K562 (cell line): Measurements from ENCODE around the gene SLC10A3. TPM values are rescaled to one million over a fixed set of nuclear protein-coding genes. Genes with fewer than 3 reads are reported as not detected.

Source experiments
- ATAC-seq: fragments of 200-7000 bp; cut with Tn5 transposase; 3 replicates; pipeline ENCODE4 v1.9.1; 2020; ENCODE audit warnings: moderate library complexity
- BruUV-seq: library from RNA; stranded (reverse); fragments of 400-500 nt; replicated peaks from 2 replicates; lab custom pipeline; 2021; lab: Mats Ljungman, UMichigan
- CTCF ChIA-PET: fragments of 300-600 bp; formaldehyde crosslinking; extraction: SDS; loops from one replicate; lab custom pipeline; 2021; ENCODE audit warnings: low intra/inter-chr PET ratio; lab: Yijun Ruan, JAX
- POLR2A ChIA-PET: fragments of 300-600, 350-650 bp; sonication (Branson Sonifier 250); formaldehyde crosslinking; extraction: SDS; loops from one replicate; lab custom pipeline; 2021; ENCODE audit warnings: antibody characterized with exemption, inconsistent platforms; lab: Yijun Ruan, JAX
- DNase-seq, 4 experiments: peaks; one replicate each; pipeline versions ENCODE4 v3.0.0 to v3.0.0-alpha.2; 2011 to 2018; ENCODE audit warnings: low spot score in 3 of 4, mixed read lengths in 3 of 4; ENCODE audit errors: extremely low read depth in 1 of 4
- FAIRE-seq: peaks from 2 replicates; lab custom pipeline; 2011; peaks lifted over from hg19 to GRCh38; lab: Jason Lieb, UNC
- H2AFZ ChIP-seq: 2 replicates; pipeline ENCODE4 v1.6.0; 2011; ENCODE audit warnings: low read depth, low read length, control low read depth, inconsistent platforms
- H3K27ac ChIP-seq: fragments of 200-600 bp; 3 replicates; pipeline ENCODE4 v1.8.0; 2011; ENCODE audit warnings: low read depth, mild to moderate bottlenecking, control low read depth, inconsistent platforms, low read length, moderate library complexity, mixed read lengths; ENCODE audit errors: extremely low read depth
- H3K27me3 ChIP-seq, 2 experiments: fragments of 300-600 bp in 1 of 2; 2 replicates in 1 of 2; 3 replicates in 1 of 2; pipeline versions ENCODE4 v1.6.0 to v1.8.0; 2011; ENCODE audit warnings: inconsistent platforms in 2 of 2, low read length in 2 of 2, mild to moderate bottlenecking in 1 of 2, mixed read lengths in 1 of 2, moderate library complexity in 1 of 2; ENCODE audit not compliant: control insufficient read depth in 2 of 2, insufficient read depth in 2 of 2
- H3K36me3 ChIP-seq: fragments of 300-600 bp; 3 replicates; pipeline ENCODE4 v1.8.0; 2011; ENCODE audit warnings: mild to moderate bottlenecking, low read length, inconsistent platforms; ENCODE audit not compliant: control insufficient read depth, insufficient read depth
- H3K4me1 ChIP-seq, 2 experiments: fragments of 200-600 bp in 1 of 2; replicated peaks in 1 of 2; 2 replicates in 1 of 2; 3 replicates in 1 of 2; pipeline versions ENCODE4 v1.5.1 to v1.8.0; 2011; ENCODE audit warnings: inconsistent platforms in 2 of 2, low read length in 2 of 2, mild to moderate bottlenecking in 1 of 2, mixed read lengths in 1 of 2, moderate library complexity in 1 of 2; ENCODE audit not compliant: control insufficient read depth in 2 of 2, insufficient read depth in 2 of 2
- H3K4me2 ChIP-seq: 2 replicates; pipeline ENCODE4 v1.6.1; 2011; ENCODE audit warnings: low read length, control low read depth, inconsistent platforms, mixed read lengths; ENCODE audit not compliant: insufficient read depth
- H3K4me3 ChIP-seq: fragments of 200-600 bp; sonication (generic), shearing (Covaris generic); 2 replicates; pipeline ENCODE4 v1.5.1; 2016; ENCODE audit warnings: control low read depth, inconsistent platforms
- H3K79me2 ChIP-seq: fragments of 200-600 bp; 3 replicates; pipeline ENCODE4 v1.8.0; 2011; ENCODE audit warnings: low read length, inconsistent platforms; ENCODE audit not compliant: control insufficient read depth, insufficient read depth
- H3K9ac ChIP-seq, 2 experiments: 2 replicates each; pipeline versions ENCODE4 v1.6.0 to v1.6.1; 2011; ENCODE audit warnings: low read depth in 2 of 2, low read length in 2 of 2, control low read depth in 1 of 2, inconsistent platforms in 1 of 2, mild to moderate bottlenecking in 1 of 2, mixed read lengths in 1 of 2; ENCODE audit not compliant: insufficient read depth in 1 of 2
- H3K9me1 ChIP-seq: one replicate; pipeline ENCODE4 v1.6.0; 2011; ENCODE audit warnings: inconsistent platforms, mild to moderate bottlenecking, low read length, moderate library complexity; ENCODE audit not compliant: control insufficient read depth, insufficient read depth
- H3K9me3 ChIP-seq: replicated peaks from 2 replicates; pipeline ENCODE4 v1.5.1; 2011; ENCODE audit warnings: low read depth, low read length, inconsistent platforms; ENCODE audit not compliant: control insufficient read depth, insufficient read depth
- H4K20me1 ChIP-seq: replicated peaks from 2 replicates; pipeline ENCODE4 v1.6.1; 2011; ENCODE audit warnings: low read length, inconsistent platforms, mixed read lengths; ENCODE audit not compliant: control insufficient read depth, insufficient read depth
- POLR2G ChIP-seq: fragments of 200-400 bp; formaldehyde crosslinking; IDR thresholded peaks from 2 replicates; pipeline ENCODE4 v1.6.1; 2017; ENCODE audit warnings: low read depth, mild to moderate bottlenecking, antibody characterized with exemption, low read length, moderate library complexity
- THRAP3 ChIP-seq: fragments of 450-650 bp; IDR thresholded peaks from 2 replicates; pipeline ENCODE4 v1.6.1; 2016; ENCODE audit warnings: mild to moderate bottlenecking, inconsistent platforms, borderline replicate concordance
- WGBS: fragments of 100-300 bp; shearing (Covaris generic); methylation state at CpG from one replicate; pipeline ENCODE4 v1.1.6; 2016; ENCODE audit warnings: low coverage, mixed read lengths; ENCODE audit not compliant: insufficient coverage; ENCODE audit errors: missing lambda C conversion rate; 5-methylcytosine and 5-hydroxymethylcytosine counted together
- in situ Hi-C: fragments of 300-500 bp; cut with MboI; formaldehyde crosslinking; loops from 4 replicates; pipeline ENCODE4 v1.15.0; 2018; ENCODE audit warnings: inconsistent platforms, mixed read lengths
- intact Hi-C: fragments of 100-400 bp; cut with micrococcal nuclease; formaldehyde crosslinking; loops from 2 replicates; pipeline ENCODE4 v1.14.2; 2022
- polyA plus RNA-seq, 8 experiments: library from polyadenylated mRNA; depleted of rRNA in 4 of 8; stranded (reverse) in 5 of 8; unstranded in 3 of 8; fragments of >200 nt; fragmentation: Nextera tagmentation in 2 of 8; fragmentation: Illumina TruSeq in 1 of 8; extraction: Ambion mirVana in 2 of 8; extraction: Trizol in 1 of 8; gene quantifications; 2 replicates each; pipeline versions ENCODE4 v1.2.1 to v1.2.3, GENCODE V29; 2011 to 2014; ENCODE audit warnings: inconsistent platforms in 1 of 8, missing spikeins in 1 of 8
- total RNA-seq, 7 experiments: library from RNA; depleted of rRNA in 6 of 7; stranded (reverse); fragments of >200 nt in 6 of 7; fragmentation: Illumina TruSeq in 2 of 7; extraction: Trizol in 2 of 7; gene quantifications; 2 replicates each; pipeline versions ENCODE4 v1.2.1 to v1.2.3, GENCODE V29; 2011 to 2021; ENCODE audit warnings: low replicate concordance in 1 of 7
- TF ChIP-seq, protein P1 (sequence below), 3 experiments: IDR thresholded peaks in 2 of 3; conservative IDR thresholded peaks in 1 of 3; 2 replicates each; pipeline ENCODE4 v1.5.1; 2011 to 2012; ENCODE audit warnings: low read length in 3 of 3, mild to moderate bottlenecking in 3 of 3, control low read depth in 2 of 3, improper control_type of control experiment in 1 of 3, inconsistent platforms in 1 of 3, low read depth in 1 of 3, mixed read lengths in 1 of 3, moderate library complexity in 1 of 3; ENCODE audit not compliant: insufficient read depth in 2 of 3
- TF ChIP-seq, protein P2 (sequence below): sonication (generic); formaldehyde crosslinking; IDR thresholded peaks from 2 replicates; pipeline ENCODE4 v1.8.0; 2022; ENCODE audit warnings: mild to moderate bottlenecking, missing genetic modification reagents

SLC10A3 gene
- total and polyA plus RNA-seq, 9 of the 15 experiments (the other 6 are each of a cell fraction or from before 2014, with no cell fraction given): 5.2 to 30.6 (median 16.7) TPM

DNA sequence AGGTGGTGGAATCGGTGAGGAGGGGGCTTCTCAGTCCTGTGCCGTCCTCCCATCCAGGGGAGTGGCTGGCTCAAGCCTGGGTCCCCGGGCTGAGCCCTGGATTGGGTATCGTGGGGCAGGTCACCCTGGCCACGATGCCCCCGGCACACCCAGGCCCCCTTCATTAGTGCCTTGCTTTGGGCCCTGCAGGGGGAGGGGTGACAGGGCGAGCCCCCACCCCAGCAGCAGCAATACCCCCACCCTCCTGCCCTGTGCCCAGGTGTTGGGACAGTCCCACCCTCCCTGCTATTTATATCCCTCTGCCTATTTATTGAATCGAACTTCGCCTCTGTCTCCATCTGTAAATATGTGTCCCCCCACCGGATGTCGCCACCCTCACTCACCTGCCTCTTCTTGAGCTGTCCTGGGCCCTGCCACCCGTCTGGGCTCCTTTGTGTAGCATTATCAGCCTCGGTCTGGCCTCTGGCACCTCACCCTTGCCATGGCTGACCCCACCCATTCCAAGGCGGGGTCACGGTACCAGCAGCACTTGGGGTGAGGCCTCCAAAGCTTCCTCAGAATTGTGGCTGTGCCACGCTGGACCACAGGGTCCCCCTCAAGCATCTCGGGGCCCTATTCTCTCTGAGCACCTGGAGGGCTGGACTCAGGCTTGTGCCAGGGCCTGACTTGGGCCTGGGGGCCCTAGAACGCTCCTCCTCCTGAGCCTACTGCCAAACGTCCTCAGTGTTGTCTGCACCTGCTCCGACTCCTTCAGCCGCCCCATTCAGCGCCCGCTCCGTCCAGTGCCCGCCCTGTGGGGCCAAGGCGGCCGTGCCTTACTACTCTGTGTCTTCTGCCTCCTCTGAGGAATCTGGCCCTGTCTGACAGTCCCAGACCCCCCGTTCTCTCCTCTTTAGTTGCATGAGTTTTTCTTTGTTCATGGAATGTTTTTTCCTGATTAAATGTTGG is 17.5 kb downstream of the SLC10A3 start:
- intact Hi-C loops: no loop called here
- H3K27me3 ChIP-seq: no peaks in the 10 kb centered on the region
- DNase-seq (no peak), FAIRE-seq (no peak), ATAC-seq (no peak)
- CTCF ChIA-PET: no interaction called here
- no peaks in the 10 kb centered on the region for H3K9me3 ChIP-seq
- POLR2A ChIA-PET: interaction anchor here (0.6 to 1.8 kb wide), 6 partner anchors 8 to 72 kb away, joined by 3 to 10 read pairs (median 4); partner anchors contain the start of gene SLC10A3
- peaks cover 6% of the 10 kb centered on the region for H3K79me2 ChIP-seq
- no peaks in the 10 kb centered on the region for H4K20me1 ChIP-seq
- H3K9ac ChIP-seq: 0 out of 4 replicates have a peak overlapping the region, but pooled peaks of 1 of the 2 experiments have one; percentile 6
- no peak overlapping the region for H2AFZ ChIP-seq
- H3K4me1 ChIP-seq: peaks cover 9 to 13% of the 10 kb centered on the region in 2 experiments; a peak in 4 of 5 replicates
- no peak overlapping the region for H3K4me2 ChIP-seq
- H3K27ac ChIP-seq: no peak overlapping the region
- H3K4me3 ChIP-seq: no peak overlapping the region
- in situ Hi-C loops: no loop called here
- no peaks in the 10 kb centered on the region for H3K9me1 ChIP-seq
- BruUV-seq: no TSS peak
- 76% methylated on average over 10 of the region's 28 CpGs for WGBS
- peak; percentile 7; the same call in 1 of the 2 replicates for TF ChIP-seq POLR2G
- TF ChIP-seq, protein P1, sequence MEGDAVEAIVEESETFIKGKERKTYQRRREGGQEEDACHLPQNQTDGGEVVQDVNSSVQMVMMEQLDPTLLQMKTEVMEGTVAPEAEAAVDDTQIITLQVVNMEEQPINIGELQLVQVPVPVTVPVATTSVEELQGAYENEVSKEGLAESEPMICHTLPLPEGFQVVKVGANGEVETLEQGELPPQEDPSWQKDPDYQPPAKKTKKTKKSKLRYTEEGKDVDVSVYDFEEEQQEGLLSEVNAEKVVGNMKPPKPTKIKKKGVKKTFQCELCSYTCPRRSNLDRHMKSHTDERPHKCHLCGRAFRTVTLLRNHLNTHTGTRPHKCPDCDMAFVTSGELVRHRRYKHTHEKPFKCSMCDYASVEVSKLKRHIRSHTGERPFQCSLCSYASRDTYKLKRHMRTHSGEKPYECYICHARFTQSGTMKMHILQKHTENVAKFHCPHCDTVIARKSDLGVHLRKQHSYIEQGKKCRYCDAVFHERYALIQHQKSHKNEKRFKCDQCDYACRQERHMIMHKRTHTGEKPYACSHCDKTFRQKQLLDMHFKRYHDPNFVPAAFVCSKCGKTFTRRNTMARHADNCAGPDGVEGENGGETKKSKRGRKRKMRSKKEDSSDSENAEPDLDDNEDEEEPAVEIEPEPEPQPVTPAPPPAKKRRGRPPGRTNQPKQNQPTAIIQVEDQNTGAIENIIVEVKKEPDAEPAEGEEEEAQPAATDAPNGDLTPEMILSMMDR (IDR thresholded peaks at IDR 0.05 in 2 of 3, conservative IDR thresholded peaks at IDR 0.05 in 1 of 3; ENCODE audit: insufficient read depth in 2 of 3, low read depth in 1 of 3, low read length in 3 of 3): 0 out of 6 replicates have a peak, but pooled peaks of 1 of the 3 experiments have one; percentile 11
- TF ChIP-seq THRAP3: no peak
- TF ChIP-seq, protein P2, sequence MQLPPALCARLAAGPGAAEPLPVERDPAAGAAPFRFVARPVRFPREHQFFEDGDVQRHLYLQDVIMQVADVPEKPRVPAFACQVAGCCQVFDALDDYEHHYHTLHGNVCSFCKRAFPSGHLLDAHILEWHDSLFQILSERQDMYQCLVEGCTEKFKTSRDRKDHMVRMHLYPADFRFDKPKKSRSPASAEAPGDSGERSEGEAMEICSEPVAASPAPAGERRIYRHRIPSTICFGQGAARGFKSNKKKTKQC: no peak
- TF ChIP-seq, all 486 proteins: peak for 2
- peaks cover 46% of the 10 kb centered on the region; the same call in 2 of the 3 replicates for H3K36me3 ChIP-seq
